C4-2B (cell line): Measurements from ENCODE around the gene THAP3.
"Not testable (repeated sequence)": the region's sequence is repeated elsewhere in the genome, so short reads cannot be mapped to it uniquely, and the experiment has no call there.

Experiments used
- CTCF ChIP-seq: fragments of 450-650 bp; conservative IDR thresholded peaks from 2 replicates; pipeline ENCODE4 v1.5.1; 2017; ENCODE audit warnings: mild to moderate bottlenecking
- ZFX ChIP-seq: fragments of 450-650 bp; IDR thresholded peaks from 2 replicates; pipeline ENCODE4 v1.6.1; 2017

GRCh38 chr1:6640867-6641266, 16.2 kb downstream of the THAP3 start:
- not testable (repeated sequence) for TF ChIP-seq CTCF, ZFX
